HepG2 (cell line): Measurements from ENCODE around the gene NUDT1.

Experiments used
- ATF1 ChIP-seq: IDR thresholded peaks from 2 replicates; pipeline ENCODE4 v1.6.1; 2016; ENCODE audit warnings: mild to moderate bottlenecking, control low read depth
- BCLAF1 ChIP-seq: fragments of 450-650 bp; IDR thresholded peaks from 2 replicates; pipeline ENCODE4 v1.6.1; 2017; ENCODE audit warnings: mild to moderate bottlenecking
- FOXO4 ChIP-seq: sonication (generic); formaldehyde crosslinking; conservative IDR thresholded peaks from 2 replicates; pipeline ENCODE4 v1.8.1; 2023; ENCODE audit warnings: missing genetic modification reagents
- HOXD1 ChIP-seq: sonication (generic); formaldehyde crosslinking; IDR thresholded peaks from 2 replicates; pipeline ENCODE4 v1.5.0; 2020; ENCODE audit warnings: missing genetic modification reagents
- SIN3A ChIP-seq: IDR thresholded peaks from 2 replicates; pipeline ENCODE4 v1.6.1; 2011; ENCODE audit warnings: low read depth, mild to moderate bottlenecking, control low read depth, low read length, borderline replicate concordance
- ZBTB33 ChIP-seq: sonication (generic); formaldehyde crosslinking; IDR thresholded peaks from 2 replicates; pipeline ENCODE4 v1.4.0; 2020; ENCODE audit warnings: missing genetic modification reagents
- ZNF3 ChIP-seq: IDR thresholded peaks from 2 replicates; pipeline ENCODE4 v1.7.0; 2017; ENCODE audit warnings: inconsistent platforms
- ZNF34 ChIP-seq: sonication (generic); formaldehyde crosslinking; IDR thresholded peaks from 2 replicates; pipeline ENCODE4 v1.4.0; 2020; ENCODE audit warnings: mild to moderate bottlenecking, missing genetic modification reagents, borderline replicate concordance

- TF ChIP-seq ATF1 (CRISPR knock-in tag) (no peak), HOXD1 (CRISPR knock-in tag) (no peak), ZBTB33 (no peak), FOXO4 (CRISPR knock-in tag) (no peak), SIN3A (no peak), BCLAF1 (no peak), ZNF3 (no peak), ZNF34 (CRISPR knock-in tag) (no peak)
Measured at GRCh38 chr7:2193575-2194305, 48.3 kb upstream of the NUDT1 start.
